ENCODE results near the gene AP5S1.

The AP5S1 gene

DNA sequence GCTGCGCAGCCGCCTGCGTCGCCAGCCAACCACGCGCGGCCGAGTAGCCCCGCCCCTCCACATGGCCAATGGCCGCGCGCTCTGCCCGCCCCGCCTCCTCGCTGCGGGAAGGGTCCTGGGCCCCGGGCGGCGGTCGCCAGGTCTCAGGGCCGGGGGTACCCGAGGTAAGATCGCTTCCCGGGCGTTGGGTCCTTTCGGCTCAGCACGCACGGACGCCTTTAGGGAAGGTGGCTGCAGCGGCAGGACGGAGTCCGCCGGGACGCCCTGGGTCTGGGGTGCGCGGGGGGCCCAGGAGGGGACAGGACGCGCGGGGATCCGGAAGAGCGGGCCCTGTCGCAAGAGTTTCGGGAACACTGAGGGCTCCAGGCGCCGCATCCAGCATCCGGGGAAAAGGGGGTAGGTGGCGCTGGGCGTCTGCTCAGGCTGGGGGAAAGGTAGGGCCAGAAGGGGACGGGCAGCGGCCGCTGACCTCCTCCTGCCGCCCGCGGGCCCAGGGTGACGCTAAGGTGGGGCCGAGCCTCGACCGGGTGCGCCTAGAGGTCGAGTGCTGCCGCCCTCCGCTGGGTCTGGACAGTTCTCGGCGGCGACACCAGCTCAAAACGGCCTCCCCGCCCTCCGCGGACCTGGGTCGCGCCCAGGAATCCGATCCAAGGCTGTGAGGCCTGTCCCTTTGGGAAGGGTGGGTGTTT, 26.5 kb downstream of the AP5S1 start, which contains the start of gene MAVS:
Gene MAVS (plus strand): TSS at position 95 of the 689 bp plus-strand sequence. CDS start 7,791 bp downstream, outside the sequence.
- no peak for FAIRE-seq

GRCh38 chr20:3847429-3847940, 27.1 kb downstream of the AP5S1 start:
- no peak for FAIRE-seq

DNA sequence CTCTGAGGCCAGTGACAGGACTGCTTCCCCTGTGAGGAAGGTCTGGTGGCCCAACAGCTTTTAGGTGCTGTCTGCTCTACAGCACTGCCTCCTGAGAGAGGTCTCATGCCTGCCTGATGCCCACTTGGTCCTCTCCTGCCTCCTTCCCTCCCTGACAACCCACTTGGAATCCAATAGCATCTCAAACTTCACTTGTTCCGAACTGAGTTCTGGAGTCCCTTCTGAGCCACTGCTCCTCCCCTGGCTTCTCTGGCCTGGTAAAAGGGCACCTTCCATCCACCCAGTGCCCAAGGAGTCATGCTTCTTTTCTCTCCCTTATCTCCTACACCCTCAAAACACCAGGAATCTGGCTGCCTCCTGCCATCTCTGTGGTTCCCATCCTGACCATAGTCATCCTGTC, 28.2 kb downstream of the AP5S1 start:
- FAIRE-seq: no peak

GRCh38 chr20:3854462-3854871, 34.1 kb downstream of the AP5S1 start:
- no peak for FAIRE-seq

GRCh38 chr20:3857405-3857804, 37.1 kb downstream of the AP5S1 start:
- no peak for FAIRE-seq

DNA sequence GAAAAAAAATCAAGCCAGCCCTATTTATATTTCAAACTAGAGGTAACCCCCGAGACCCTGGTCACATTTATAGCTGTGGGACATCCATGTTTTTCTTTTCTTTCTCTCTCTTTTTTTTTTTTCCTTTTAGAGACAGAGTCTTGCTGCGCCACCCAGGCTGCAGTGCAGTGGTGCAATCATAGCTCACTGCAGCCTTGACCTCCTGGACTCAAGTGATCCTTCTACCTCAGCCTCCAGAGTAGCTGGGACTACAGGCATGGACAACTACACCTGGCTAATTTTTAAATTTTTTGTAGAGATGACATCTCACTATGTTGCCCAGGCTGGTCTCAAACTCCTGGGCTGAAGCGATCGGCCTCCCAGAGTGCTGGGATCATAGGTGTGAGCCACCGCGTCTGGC, 38.3 kb downstream of the AP5S1 start:
- FAIRE-seq: no peak

DNA sequence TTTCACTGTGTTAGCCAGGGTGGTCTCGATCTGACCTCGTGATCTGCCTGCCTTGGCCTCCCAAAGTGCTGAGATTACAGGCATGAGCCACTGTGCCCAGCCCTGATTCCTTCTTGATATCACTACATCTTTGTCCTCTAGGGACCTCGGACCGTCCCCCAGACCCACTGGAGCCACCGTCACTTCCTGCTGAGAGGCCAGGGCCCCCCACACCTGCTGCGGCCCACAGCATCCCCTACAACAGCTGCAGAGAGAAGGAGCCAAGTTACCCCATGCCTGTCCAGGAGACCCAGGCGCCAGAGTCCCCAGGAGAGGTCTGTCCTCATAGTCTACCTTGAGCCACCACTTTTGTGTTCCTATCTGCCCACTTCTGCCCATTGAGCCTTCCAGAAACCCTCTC, 40.8 kb downstream of the AP5S1 start:
- no peak for FAIRE-seq

DNA sequence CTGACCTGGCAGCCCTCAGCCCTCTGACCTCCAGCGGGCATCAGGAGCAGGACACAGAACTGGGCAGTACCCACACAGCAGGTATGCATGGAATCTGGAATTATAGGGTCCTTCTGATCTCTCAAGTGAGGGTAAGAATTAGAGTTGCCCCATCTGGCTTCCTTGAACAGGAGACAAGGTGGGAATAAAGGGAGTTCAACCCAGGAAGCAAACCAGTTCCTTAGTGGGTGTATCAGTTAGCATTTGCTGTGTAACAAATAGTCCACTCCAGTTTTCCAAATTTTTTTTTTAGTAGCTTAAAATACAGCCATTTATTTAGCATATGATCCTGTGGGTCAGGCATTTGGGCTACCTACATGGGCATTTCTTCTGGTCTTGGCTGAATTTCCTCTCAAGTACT, 42.0 kb downstream of the AP5S1 start:
- FAIRE-seq: no peak

DNA sequence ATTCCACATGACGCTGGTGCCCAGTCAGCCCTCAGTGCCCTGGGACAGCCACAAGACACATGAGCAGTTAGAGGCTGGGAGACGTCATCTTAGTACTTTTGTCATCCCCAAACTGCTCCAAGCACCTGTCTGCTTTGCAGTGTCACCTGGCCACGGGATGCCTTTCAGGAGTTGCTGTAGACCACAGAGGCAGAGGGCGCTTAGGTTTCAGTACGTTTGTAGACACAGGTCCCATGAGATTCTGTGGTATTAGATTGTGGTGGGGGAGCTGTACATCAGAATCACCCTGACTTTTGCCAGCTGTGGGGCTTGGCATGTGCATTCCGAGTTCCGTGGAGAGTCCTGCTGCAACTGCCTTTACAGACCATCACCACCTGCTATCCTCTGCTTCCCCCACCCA, 43.0 kb downstream of the AP5S1 start:
- FAIRE-seq: no peak

GRCh38 chr20:3864518-3864917, 44.2 kb downstream of the AP5S1 start:
- FAIRE-seq: no peak

- no peak for FAIRE-seq
Observed at GRCh38 chr20:3865152-3865886, 45.0 kb downstream of the AP5S1 start.

DNA sequence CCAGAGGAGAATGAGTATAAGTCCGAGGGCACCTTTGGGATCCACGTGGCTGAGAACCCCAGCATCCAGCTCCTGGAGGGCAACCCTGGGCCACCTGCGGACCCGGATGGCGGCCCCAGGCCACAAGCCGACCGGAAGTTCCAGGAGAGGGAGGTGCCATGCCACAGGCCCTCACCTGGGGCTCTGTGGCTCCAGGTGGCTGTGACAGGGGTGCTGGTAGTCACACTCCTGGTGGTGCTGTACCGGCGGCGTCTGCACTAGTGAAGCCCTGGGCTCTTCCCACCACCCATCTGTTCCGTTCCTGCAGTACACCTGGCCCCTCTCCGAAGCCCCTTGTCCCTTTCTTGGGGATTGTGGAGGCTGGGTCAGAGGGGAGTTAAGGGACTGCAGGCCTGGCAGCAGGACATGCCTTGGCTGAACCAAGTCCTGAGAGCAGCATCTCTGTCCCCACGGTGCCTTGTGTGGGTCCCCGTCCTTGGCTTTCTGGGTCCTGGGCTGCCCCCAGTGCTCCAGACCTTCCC, 45.6 kb downstream of the AP5S1 start:
- no peak for FAIRE-seq

- FAIRE-seq: no peak
Observed at GRCh38 chr20:3866464-3866863, 46.1 kb downstream of the AP5S1 start.

DNA sequence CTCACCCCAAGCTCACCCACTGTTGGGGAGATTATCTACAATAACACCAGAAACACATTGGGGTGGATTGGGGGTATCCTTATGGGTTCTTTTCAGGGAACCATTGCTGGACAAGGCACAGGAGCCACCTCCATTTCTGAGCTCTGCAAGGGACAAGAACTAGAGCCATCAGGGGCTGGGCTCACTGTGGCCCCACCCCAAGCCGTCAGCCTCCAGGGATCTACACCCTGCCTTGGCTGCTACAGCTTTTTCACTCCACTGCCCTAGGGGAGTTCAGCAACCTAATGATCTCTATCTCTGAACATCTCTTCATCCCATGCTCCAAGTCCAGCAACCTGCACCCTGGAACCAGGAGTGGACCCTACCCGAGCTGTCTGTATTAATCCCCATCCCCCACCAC, 47.5 kb downstream of the AP5S1 start:
- no peak for FAIRE-seq

DNA sequence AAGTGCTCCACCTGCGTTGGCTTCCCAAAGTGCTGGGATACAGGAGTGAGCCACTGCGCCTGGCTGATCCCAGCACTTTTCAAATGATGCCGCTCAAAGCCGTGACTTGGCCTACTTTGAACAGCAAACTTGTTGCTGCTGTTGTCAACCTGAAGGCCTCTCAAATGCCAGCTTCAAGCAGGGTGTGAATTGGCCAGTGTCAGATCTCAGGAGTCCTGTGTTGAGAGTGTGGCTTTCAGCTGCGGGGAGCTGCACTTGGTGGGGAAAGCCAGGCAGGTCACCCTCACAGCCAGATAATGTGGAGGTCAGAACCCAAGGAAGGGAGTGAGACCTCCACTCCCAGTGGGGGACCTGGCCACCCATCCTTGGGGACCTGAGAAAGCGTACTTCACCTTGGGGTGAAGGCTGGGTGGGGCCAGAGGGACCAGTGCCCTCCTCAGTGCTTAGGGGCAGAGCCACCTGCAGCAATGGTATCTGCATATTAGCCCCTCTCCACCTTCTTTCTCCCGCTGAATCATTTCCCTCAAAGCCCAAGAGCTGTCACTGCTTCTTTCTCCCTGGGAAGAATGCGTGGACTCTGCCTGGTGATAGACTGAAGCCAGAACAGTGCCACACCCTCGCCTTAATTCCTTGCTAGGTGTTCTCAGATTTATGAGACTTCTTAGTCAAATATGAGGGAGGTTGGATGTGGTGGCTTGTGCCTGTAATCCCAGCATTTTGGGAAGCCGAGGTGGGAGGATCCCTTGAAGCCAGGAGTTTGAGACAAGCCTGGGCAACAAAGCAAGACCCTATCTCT, 49.7 kb downstream of the AP5S1 start:
- no peak for FAIRE-seq

DNA sequence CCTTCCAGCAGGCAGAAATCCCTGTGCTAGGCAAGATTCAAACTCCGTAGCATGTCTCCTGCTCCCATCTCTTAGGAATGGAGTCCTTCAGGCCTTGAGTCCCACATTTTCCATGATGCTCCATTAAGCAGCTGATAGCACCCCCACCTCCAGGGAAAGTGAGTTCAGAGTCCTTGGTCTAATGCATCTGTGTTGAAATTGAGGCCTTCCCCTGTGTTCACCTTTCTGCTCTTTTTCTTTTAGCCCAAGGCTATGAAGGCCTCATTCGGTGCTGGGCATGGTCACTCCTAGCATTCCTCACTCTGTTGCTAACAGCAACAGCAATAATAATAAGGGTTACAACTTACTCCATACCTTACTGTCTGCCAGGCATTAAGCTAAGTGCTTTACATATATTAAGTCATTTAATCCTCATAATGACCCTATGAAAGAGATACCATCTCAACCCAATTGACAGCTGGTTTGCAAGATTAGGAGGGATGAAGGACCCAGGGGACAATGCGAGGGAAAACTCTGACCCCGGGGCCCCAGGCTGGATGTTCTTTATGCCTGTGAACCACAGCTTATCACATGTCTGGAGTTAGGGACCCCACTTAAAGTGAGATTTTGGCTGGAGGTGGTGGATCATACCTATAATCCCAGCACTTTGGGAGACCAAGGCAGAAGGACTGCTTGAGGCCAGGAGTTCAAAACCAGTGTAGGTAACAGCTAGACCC, 51.4 kb downstream of the AP5S1 start:
- no peak for FAIRE-seq

- no peak for FAIRE-seq
Observed at GRCh38 chr20:3873507-3873906, 53.2 kb downstream of the AP5S1 start.

DNA sequence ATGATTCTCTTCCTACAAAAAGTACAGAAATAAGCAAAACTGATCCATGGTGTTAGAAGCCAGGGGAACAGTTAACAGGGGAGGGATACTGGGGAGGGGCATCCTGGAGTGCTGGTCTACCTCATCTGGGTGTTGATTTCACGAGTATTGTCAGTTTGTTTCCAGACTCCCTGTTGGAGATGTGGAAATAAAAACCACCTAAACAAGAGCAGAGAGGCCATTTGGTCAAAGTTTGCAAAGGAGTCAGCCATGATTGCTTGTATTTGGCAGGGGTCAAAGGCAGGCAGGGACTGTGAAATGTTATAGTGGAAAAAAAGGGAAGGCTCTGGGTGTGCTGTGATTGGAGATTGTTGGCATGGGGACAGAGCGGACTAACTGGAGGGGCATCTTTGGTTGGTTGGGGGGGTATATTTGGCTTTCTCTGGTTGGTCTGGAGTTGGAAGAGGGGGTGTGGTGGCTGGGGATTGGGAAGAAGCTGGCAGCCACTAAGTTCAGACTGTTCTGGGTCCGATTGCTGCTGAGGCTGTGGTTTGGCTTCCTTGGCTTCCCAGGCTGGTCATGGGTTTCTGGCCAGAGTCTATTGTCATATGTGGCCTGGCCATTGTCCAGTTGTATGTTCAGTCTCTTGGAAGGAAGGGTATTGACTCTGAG, 54.0 kb downstream of the AP5S1 start:
- no peak for FAIRE-seq

DNA sequence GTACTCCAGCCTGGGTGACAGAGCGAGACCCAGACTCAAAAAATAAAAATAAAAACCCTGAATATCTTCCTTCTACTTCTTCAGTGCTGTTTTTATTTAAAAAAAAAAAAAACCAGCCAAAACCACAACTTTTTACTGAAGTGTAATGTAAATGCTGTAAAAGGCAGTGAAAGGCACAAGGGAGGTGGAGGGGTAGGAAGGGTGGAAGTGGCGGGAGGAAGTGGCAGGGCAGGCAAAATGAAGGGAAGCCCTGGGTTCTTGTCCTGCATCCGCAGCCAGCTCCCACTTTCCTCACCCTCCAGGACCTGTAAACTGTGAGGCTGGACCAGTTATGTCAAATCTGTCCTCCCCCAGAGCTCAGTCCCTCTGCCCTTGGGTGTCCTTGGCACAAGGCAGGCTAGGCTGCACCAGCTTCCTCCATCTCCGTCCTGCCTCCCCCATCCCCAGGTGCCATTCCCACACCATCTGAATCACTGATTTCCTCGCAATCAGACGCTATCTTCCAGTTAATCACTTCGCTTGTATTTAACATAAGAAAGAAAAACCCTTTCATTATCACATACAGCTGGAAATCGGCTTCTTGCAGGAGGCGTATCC, 55.1 kb downstream of the AP5S1 start:
- FAIRE-seq: no peak

DNA sequence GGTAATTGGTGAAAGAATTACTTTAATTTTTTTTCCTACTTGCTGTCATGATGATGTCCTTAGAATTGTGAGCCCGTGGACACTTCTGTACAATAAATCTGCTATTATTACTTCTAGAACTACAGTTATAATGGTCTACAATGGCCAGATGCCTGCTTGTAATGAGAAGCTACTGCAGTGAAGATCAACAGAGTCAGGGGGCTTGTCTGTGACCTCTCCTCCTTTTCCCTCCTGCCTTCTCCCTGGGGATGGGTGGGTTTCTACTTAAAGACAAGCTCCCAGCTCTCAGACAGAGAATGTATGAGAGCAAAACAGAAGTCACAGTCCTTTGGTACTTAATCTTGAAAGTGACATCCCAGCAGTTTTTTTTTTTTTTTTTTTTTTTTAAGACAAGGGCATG, 55.7 kb downstream of the AP5S1 start:
- no peak for FAIRE-seq

- no peak for FAIRE-seq
Observed at GRCh38 chr20:3876676-3877075, 56.3 kb downstream of the AP5S1 start.
